OCI-LY7 (cell line): ENCODE measurements around the gene ATXN10.

Experiments used
- EZH2phosphoT487 ChIP-seq: fragments of 200-600 bp; sonication (generic); IDR thresholded peaks from 2 replicates; pipeline ENCODE4 v1.6.1; 2018; ENCODE audit warnings: low read depth, borderline replicate concordance, mild to moderate bottlenecking, mixed run types, antibody characterized with exemption, low read length, moderate library complexity, mixed read lengths
- TF ChIP-seq, protein P1 (sequence below): fragments of 200-600 bp; sonication (generic); conservative IDR thresholded peaks from 2 replicates; pipeline ENCODE4 v1.5.1; 2014; ENCODE audit warnings: mild to moderate bottlenecking, antibody characterized with exemption, low read length, moderate library complexity, mixed read lengths

GRCh38 chr22:45667486-45667885, 4.1 kb upstream of the ATXN10 start:
- TF ChIP-seq, protein P1, sequence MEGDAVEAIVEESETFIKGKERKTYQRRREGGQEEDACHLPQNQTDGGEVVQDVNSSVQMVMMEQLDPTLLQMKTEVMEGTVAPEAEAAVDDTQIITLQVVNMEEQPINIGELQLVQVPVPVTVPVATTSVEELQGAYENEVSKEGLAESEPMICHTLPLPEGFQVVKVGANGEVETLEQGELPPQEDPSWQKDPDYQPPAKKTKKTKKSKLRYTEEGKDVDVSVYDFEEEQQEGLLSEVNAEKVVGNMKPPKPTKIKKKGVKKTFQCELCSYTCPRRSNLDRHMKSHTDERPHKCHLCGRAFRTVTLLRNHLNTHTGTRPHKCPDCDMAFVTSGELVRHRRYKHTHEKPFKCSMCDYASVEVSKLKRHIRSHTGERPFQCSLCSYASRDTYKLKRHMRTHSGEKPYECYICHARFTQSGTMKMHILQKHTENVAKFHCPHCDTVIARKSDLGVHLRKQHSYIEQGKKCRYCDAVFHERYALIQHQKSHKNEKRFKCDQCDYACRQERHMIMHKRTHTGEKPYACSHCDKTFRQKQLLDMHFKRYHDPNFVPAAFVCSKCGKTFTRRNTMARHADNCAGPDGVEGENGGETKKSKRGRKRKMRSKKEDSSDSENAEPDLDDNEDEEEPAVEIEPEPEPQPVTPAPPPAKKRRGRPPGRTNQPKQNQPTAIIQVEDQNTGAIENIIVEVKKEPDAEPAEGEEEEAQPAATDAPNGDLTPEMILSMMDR: no peak
- TF ChIP-seq EZH2phosphoT487: no peak
